OCI-LY3 (cell line): ENCODE results near the gene CARD8.
A peak's percentile ranks its signal among the peaks of the same experiment; 100 is the strongest.

Experiments
- H2AFZ ChIP-seq: fragments of 200-600, 300-600 bp; shearing (Covaris generic); 2 replicates; pipeline ENCODE4 v1.6.0; 2014; ENCODE audit warnings: antibody characterized with exemption, low read depth, low read length
- H3K27ac ChIP-seq: fragments of 200-600, 300-600 bp; sonication (generic); 2 replicates; pipeline ENCODE4 v1.5.1; 2014; ENCODE audit warnings: mild to moderate bottlenecking, low read length, moderate library complexity, mixed read lengths
- H3K27me3 ChIP-seq: fragments of 200-600, 300-600 bp; sonication (generic); 2 replicates; pipeline ENCODE4 v1.6.1; 2014; ENCODE audit warnings: low read depth, low read length, mixed read lengths
- H3K36me3 ChIP-seq: fragments of 200-600, 300-600 bp; sonication (generic); replicated peaks from 2 replicates; pipeline ENCODE3; 2014; ENCODE audit warnings: low read depth, low read length, mixed read lengths
- H3K4me1 ChIP-seq: fragments of 300-600, 200-600 bp; sonication (generic); 2 replicates; pipeline ENCODE4 v1.6.1; 2014; ENCODE audit warnings: low read length, mixed read lengths
- H3K4me2 ChIP-seq: fragments of 200-600, 300-600 bp; sonication (generic); 2 replicates; pipeline ENCODE4 v1.6.1; 2014; ENCODE audit warnings: low read length, mixed read lengths
- H3K4me3 ChIP-seq: fragments of 300-600, 200-600 bp; sonication (generic); 2 replicates; pipeline ENCODE4 v1.5.1; 2014; ENCODE audit warnings: antibody characterized with exemption, mild to moderate bottlenecking, low read length, moderate library complexity
- H3K79me2 ChIP-seq: fragments of 300-600, 200-600 bp; shearing (Covaris generic); 2 replicates; pipeline ENCODE4 v1.6.1; 2014; ENCODE audit warnings: mild to moderate bottlenecking, low read length, mixed read lengths
- H3K9ac ChIP-seq: fragments of 300-600, 200-600 bp; shearing (Covaris generic); 2 replicates; pipeline ENCODE4 v1.6.0; 2014; ENCODE audit warnings: mild to moderate bottlenecking, low read length, moderate library complexity
- H3K9me3 ChIP-seq: fragments of 200-600, 300-600 bp; shearing (Covaris generic); 2 replicates; pipeline ENCODE4 v1.6.1; 2014; ENCODE audit warnings: low read length, mixed read lengths; ENCODE audit not compliant: insufficient read depth
- H4K20me1 ChIP-seq: fragments of 200-600, 300-600 bp; sonication (generic); 2 replicates; pipeline ENCODE4 v1.6.1; 2016; ENCODE audit warnings: low read length, mixed read lengths; ENCODE audit not compliant: insufficient read depth
- EZH2phosphoT487 ChIP-seq: fragments of 200-600 bp; shearing (Covaris generic); IDR thresholded peaks from 2 replicates; pipeline ENCODE4 v1.6.1; 2018; ENCODE audit warnings: antibody characterized with exemption, mixed run types, low read depth
- TF ChIP-seq, protein P1 (sequence below): fragments of 200-600, 300-600 bp; sonication (generic); IDR thresholded peaks from 2 replicates; pipeline ENCODE4 v1.5.1; 2014; ENCODE audit warnings: antibody characterized with exemption, low read length, low read depth

CARD8 gene

DNA sequence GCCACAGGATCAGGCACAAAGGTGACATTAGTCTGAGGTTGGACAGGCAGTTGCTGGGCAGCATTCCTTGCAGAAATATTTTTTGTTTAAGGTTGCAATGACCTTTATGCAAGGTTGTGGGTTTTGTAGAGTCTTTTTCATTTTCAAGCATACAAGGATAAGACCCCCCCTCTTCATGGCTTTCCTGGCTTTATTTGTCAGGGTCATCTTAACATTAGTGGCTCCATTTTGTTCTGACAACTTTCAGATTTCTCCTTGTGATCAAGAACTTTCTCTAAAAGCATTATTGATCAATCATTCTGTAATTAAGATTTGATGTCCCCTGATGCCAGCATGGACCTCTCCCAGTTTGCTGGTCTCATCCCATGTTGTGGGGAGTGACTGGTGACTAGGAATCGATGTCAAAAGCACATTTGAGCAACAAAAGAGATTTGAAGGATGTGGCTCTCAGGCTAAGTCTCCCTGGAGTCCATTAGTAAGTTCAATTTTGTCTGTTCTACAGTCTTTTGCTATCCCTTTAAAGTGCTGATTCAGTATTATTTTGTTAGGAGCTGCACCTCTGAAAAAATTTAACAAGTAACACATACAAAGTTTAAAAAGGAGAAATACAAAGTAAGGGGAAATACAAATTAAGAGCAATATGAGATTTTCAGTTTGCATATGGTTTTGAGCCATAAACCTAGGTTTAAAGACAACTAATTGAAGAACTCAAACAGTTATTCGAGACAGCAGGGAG, 5.3 kb downstream of the CARD8 start:
- H3K9me3 ChIP-seq: no peaks in the 10 kb centered on the region
- no peak overlapping the region for H2AFZ ChIP-seq
- H4K20me1 ChIP-seq: no peaks in the 10 kb centered on the region
- H3K27me3 ChIP-seq: no peaks in the 10 kb centered on the region
- H3K36me3 ChIP-seq: peaks cover 12% of the 10 kb centered on the region
- TF ChIP-seq, protein P1, sequence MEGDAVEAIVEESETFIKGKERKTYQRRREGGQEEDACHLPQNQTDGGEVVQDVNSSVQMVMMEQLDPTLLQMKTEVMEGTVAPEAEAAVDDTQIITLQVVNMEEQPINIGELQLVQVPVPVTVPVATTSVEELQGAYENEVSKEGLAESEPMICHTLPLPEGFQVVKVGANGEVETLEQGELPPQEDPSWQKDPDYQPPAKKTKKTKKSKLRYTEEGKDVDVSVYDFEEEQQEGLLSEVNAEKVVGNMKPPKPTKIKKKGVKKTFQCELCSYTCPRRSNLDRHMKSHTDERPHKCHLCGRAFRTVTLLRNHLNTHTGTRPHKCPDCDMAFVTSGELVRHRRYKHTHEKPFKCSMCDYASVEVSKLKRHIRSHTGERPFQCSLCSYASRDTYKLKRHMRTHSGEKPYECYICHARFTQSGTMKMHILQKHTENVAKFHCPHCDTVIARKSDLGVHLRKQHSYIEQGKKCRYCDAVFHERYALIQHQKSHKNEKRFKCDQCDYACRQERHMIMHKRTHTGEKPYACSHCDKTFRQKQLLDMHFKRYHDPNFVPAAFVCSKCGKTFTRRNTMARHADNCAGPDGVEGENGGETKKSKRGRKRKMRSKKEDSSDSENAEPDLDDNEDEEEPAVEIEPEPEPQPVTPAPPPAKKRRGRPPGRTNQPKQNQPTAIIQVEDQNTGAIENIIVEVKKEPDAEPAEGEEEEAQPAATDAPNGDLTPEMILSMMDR: no peak
- TF ChIP-seq EZH2phosphoT487: no peak
- H3K79me2 ChIP-seq: peaks cover 10% of the 10 kb centered on the region; the same call in 1 of the 2 replicates
- no peak overlapping the region for H3K4me3 ChIP-seq
- H3K27ac ChIP-seq: no peak overlapping the region
- H3K4me2 ChIP-seq: no peak overlapping the region
- H3K4me1 ChIP-seq: peaks cover 23% of the 10 kb centered on the region
- H3K9ac ChIP-seq: no peak overlapping the region

DNA sequence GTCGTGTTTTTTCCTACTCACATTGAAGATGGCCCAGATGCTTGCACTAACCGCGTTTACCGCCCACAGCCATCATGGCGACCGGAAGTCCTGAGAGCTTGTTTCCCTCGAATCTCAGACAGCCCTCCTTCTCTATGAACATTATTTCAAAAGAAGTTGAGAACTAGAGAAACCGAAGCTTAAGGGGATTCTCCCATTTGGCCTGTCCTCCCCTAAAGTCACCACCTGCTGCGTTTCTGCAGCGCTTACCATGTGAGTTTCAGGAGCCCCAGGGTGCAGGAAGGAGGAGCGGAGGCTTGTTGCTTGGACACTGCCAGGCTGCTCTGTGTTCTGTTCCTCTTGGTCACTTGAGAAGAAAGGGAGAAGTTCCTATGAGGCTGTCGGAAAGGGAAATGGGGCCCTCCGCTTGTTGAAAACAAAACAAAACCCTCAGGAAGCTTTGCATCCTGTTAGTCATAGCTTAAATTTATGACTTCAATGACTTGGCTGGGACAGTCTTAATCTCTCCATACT, 6.2 kb downstream of the CARD8 start:
- TF ChIP-seq, protein P1: no peak
- no peak for TF ChIP-seq EZH2phosphoT487
- Histone ChIP-seq H3K36me3 (peaks cover 12% of the 10 kb centered on the region), H3K4me1 (peaks cover 18% of the 10 kb centered on the region), H3K4me3 (peak overlapping the region; percentile 73), H3K4me2 (peak overlapping the region; percentile 73), H3K79me2 (peaks cover 4% of the 10 kb centered on the region; the same call in 1 of the 2 replicates), H3K27me3 (no peaks in the 10 kb centered on the region), H3K27ac (peak overlapping the region; percentile 74), H3K9ac (peak overlapping the region; percentile 64), H2AFZ (peak overlapping the region; percentile 89), H4K20me1 (no peaks in the 10 kb centered on the region), H3K9me3 (no peaks in the 10 kb centered on the region)

DNA sequence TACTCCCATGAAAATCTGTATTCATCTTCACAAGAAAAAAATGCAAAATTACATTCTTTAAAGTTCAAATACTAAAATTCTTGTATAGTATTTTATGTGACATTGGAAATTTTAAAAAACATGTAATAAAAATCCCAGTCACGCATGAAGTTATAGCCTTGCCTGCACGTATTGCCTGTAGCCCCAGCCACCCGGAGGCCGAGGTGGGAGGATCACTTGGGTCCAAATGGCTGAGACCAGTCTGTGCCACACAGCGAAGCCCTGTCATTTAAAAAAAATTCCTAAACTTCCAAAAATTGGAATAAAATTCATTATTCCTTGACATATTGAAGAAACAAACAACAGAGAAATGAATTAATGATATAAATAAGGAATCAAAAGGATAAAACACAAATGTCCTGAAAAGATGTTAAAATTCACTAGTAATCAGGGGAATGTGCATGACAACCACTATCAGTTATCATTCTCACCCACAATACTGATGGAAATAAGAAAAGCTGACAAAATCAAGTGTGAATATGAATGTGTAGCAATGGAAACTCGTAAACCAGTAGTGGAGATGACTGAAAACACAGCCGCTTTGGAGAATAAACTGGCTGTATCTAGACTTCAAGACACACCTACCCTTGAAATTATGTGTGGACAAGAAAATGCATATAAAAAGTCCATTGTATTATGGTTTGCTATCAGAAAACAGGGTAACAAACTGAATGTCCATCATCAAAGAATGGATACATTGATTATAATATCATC, 7.5 kb downstream of the CARD8 start:
- Histone ChIP-seq H3K9ac (no peak overlapping the region), H3K4me2 (no peak overlapping the region)

More for the DNA sequence above, 7.5 kb downstream of the CARD8 start:
- Histone ChIP-seq H3K36me3 (peaks cover 12% of the 10 kb centered on the region), H3K79me2 (no peaks in the 10 kb centered on the region), H3K9me3 (no peaks in the 10 kb centered on the region), H3K4me1 (peaks cover 18% of the 10 kb centered on the region), H2AFZ (no peak overlapping the region), H4K20me1 (no peaks in the 10 kb centered on the region), H3K27ac (no peak overlapping the region), H3K4me3 (no peak overlapping the region), H3K27me3 (no peaks in the 10 kb centered on the region)
- no peak for TF ChIP-seq EZH2phosphoT487
- TF ChIP-seq, protein P1: no peak
